ENCODE results near the gene EPS15.

GRCh38 chr1:51567653-51568052 lies 48.6 kb upstream of the EPS15 start:
- TF ChIP-seq SUZ12 (IDR thresholded peaks at IDR 0.05) (no peak), NFRKB (IDR thresholded peaks at IDR 0.05) (no peak), BHLHE40 (IDR thresholded peaks at IDR 0.05; ENCODE audit: borderline replicate concordance) (no peak), TARDBP (IDR thresholded peaks at IDR 0.05) (no peak), ELF4 (IDR thresholded peaks at IDR 0.05) (no peak)
- TF ChIP-seq, protein P1, sequence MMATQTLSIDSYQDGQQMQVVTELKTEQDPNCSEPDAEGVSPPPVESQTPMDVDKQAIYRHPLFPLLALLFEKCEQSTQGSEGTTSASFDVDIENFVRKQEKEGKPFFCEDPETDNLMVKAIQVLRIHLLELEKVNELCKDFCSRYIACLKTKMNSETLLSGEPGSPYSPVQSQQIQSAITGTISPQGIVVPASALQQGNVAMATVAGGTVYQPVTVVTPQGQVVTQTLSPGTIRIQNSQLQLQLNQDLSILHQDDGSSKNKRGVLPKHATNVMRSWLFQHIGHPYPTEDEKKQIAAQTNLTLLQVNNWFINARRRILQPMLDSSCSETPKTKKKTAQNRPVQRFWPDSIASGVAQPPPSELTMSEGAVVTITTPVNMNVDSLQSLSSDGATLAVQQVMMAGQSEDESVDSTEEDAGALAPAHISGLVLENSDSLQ (IDR thresholded peaks at IDR 0.05) = no peak

All from HEK293T (cell line).